HG02798 (cell line): ENCODE data around the gene PHF3.

ENCODE experiments used
- ATAC-seq: cut with Tn5 transposase; IDR thresholded peaks from one replicate; pipeline ENCODE4 v1.9.1; 2021; ENCODE audit warnings: mild to moderate bottlenecking; ENCODE audit not compliant: unreplicated experiment, poor library complexity

Gene PHF3, protein sequence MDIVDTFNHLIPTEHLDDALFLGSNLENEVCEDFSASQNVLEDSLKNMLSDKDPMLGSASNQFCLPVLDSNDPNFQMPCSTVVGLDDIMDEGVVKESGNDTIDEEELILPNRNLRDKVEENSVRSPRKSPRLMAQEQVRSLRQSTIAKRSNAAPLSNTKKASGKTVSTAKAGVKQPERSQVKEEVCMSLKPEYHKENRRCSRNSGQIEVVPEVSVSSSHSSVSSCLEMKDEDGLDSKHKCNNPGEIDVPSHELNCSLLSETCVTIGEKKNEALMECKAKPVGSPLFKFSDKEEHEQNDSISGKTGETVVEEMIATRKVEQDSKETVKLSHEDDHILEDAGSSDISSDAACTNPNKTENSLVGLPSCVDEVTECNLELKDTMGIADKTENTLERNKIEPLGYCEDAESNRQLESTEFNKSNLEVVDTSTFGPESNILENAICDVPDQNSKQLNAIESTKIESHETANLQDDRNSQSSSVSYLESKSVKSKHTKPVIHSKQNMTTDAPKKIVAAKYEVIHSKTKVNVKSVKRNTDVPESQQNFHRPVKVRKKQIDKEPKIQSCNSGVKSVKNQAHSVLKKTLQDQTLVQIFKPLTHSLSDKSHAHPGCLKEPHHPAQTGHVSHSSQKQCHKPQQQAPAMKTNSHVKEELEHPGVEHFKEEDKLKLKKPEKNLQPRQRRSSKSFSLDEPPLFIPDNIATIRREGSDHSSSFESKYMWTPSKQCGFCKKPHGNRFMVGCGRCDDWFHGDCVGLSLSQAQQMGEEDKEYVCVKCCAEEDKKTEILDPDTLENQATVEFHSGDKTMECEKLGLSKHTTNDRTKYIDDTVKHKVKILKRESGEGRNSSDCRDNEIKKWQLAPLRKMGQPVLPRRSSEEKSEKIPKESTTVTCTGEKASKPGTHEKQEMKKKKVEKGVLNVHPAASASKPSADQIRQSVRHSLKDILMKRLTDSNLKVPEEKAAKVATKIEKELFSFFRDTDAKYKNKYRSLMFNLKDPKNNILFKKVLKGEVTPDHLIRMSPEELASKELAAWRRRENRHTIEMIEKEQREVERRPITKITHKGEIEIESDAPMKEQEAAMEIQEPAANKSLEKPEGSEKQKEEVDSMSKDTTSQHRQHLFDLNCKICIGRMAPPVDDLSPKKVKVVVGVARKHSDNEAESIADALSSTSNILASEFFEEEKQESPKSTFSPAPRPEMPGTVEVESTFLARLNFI (N-terminal part only)

DNA sequence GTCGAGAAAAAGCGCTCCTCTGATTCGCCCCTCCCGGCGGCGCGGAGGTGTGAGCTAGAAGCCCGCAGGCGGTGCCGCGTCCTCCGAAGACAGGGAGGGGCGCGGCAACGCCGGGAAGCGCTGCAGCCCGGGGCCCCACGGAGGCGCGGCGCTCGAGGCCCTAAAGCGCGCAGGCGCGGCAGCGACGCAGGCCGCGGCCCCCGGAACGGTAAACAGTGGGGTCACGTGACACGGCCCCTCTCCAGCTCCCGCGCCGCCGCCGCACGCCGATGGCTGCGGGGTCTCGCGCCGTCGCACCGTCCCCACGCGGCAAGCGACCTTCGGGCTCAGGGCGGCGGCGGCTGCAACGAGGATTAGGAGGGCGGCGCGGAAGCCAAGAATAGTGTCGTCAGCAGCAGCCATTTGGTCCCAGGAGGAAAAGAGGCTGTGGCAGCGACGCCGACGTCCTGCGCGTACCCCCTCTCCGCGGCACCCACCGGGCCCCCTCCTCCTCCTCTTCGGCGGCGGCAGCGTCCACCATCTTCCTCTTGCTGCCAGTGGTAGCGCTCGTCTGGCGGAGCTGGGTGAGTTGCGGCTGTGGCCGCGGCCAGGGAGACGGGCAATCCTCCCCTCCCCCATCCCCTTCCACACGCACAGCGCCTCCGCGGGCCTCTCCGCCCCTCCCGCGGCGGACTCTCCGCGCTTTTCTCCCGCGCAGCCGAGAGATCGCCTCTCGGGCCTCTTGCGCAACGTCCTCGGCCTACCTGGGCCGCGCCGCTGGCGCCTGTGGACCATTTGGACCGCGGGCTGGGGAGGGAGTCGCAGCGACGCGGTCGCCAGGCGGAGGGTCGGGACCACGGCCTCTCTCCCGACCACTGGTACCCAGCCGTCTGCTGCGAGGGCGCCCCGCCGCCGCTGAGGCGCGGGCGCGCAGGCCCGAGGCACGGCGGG lies at the start of gene PHF3:
Gene PHF3 (plus strand): TSS at position 215 of the 930 bp plus-strand sequence. CDS start 10,750 bp downstream, outside the sequence.
- ATAC-seq, result peak; percentile 91

DNA sequence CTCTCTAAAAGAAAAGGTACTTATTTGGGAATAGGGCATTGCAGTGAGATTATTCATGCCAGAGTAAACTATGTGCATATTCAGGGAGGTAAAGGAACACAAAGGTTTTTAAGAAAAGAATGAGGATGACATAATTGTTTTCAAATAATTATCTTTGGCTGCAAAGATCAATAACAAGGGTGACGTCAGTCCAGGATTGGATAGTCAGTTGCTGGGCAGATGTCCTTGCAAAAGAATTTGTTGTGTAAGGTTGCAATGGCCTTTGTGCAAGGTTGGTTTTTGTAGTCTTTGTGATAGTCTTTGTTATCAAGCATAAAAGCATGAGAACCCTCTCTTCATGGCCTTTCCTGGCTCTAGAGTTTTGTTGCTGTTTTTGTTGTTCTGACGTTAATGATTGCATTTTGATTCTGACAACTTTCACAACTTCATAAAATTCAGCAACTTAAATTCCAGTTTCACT lies 45.6 kb upstream of the PHF3 start:
- no peak for ATAC-seq

DNA sequence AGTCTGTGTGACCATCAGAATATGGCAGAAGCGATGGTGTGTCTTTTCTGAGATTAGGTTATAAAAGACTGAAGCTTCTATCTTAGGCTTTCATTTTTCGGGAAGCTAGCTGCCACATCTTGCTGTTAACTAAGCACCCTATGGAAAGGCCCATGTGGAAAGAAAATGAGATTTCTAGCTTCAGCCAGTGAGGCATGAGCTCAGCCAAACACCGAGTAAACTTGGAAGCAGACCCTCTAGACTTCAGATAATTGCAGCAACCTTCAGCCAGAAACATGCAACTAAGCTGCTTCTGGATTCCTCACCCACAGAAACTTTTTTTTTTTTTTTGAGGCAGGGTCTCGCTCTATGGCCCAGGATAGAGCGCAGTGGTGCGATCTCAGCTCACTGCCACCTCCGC lies 42.7 kb upstream of the PHF3 start:
- no peak for ATAC-seq

DNA sequence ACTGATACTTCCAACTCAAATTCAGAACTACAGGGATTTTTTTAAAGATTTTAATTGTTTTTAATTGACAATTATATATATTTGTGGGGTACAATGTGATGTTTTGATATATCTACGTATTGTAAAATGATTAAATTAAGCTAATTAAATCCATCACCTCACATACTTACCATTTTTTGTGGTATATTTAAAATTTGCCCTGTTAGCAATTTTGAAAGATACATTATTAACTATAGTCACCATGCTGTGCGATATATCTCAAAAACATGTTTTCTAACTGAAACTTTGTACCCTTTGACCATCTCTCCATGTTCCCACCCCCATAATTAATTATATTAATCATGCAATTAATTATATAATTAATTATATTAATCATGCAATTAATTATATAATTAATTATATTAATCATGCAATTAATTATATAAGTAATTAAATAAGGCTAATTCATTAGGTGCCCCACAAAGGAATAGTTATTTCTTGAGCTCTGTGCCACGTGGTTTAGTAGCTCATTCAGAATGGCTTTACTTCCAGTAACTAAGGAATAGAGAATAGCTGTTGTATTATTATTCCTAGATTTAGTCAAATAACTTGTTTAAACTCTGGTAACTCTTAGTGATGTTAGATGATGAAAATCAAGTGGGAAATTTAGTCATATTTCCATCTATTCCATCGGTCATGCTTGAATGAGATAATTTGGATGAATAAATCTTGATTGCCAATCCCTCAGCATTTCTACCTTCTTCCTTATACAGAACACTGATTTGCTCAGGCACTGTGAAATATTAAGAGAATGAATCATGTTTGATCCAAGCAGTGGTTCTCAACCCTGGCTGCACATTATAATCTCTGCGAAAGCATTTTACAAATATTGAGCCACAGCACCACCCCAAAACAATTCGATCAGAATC lies 38.2 kb upstream of the PHF3 start:
- no peak for ATAC-seq

DNA sequence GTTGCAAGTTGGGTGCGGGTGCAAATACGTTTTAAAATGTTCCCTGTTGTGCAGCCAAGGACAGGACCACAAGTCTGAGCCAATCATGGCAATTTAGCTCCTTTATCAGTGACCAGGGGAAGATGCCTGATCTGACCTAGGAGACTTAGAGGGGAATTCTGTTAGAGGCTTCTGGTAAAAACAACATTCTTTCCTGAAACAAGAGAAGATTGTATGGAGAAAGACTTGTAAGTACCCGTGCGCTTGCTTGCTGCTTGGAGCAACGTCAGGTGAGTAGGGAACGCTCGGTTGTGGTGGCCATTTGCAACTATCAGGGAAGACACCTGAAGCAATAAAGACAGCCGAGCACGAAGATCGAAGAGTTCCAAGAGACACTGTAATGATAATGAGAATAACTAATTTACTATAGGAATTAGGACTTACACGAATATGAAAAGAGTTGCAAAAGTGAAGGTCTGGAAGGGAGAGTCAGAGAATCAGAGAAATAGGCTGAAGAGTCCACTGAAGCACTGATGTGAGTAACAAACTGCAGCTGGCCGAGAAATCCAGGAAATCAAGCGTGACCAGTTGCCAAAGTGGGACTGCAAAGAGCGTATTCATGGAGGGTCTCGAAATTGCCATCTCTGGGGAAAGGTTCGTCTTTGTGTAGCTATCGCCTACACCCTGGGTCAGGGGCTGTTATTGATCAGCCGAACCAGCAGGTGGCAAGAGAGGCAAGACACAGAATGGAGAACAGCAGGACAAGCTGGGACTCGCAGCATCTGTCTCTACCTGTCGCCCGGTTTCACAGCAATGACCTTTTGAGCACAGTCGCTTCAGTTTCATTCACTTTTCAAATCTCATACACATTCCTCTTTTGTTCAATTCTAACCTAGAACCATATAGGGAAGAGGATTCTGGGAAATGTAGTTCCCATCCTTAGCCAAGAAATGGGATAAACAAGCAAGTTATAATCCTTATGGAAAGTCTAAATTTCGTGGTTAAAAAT lies 37.3 kb upstream of the PHF3 start:
- peak; percentile 100 for ATAC-seq

DNA sequence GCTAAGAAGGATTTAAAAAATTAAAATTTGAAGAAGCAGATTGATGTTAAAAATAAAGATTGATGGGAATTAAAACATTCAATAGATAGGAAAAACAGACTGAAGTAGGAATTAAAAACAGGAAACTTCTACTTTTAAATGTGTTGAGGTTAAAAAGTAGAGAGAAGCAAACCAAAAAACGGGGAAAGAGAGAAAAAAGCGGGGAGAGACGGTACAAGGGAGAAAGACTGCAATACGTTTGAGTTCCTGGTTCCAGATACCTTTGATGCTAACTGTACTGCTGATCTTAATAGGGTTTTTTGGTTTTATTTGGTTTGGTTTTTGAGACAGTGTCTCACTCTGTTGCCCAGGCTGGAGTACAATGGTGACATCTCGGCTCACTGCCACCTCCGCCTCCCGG lies 36.4 kb upstream of the PHF3 start:
- no peak for ATAC-seq

DNA sequence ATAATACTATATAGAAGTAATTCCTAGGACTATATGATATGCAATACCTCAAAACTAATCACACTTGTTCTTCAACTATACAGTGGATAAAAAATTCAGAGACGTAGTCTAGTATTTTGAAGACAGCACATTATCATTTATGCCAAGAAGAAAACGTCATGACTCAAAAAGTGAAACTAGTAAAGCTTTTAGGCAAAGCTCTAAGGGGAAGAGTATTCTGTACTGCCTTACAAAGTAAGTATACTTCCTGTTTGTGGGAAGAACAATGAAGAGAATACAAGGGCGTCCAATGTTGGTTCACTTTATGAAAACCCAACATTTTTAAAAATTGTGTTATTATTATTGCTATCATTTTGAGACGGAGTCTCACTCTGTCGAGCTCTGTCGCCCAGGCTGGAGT lies 35.5 kb upstream of the PHF3 start:
- ATAC-seq, result no peak

DNA sequence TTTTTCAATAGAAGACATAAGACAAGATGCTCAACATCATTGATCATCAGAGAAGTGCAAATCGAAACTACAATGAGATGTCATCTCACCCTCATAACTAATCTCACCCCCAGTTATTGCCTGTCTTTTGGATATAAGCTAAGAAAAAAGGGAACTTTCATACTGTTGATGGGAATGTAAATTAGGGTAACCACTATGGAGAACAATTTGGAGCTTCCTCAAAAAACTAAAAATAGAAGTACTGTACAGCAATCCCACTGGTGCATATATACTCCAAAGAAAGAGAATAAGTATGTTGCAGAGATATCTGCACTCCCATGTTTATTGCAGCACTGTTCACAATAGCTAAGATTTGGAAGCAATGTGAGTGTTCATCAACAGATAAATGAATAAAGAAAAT lies 26.4 kb upstream of the PHF3 start:
- no peak for ATAC-seq

DNA sequence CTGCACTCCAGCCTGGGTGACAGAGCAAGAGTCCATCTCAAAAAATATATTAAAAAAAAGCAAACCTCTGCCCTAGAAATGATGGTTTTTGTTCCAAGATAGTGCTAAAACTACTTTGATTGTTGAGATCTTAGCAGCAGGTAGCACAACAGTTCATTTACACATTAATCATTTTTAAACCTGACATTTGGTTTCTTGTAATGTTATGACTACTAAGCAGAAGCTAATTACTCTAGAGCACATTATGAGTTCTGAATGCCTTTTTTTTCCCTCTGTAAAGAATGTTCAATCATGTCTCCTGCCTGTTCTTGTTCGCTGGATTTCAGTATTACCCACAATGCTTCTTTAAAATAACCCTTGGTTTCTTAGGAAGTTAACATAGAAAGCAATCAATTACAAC lies 24.7 kb upstream of the PHF3 start:
- no peak for ATAC-seq

DNA sequence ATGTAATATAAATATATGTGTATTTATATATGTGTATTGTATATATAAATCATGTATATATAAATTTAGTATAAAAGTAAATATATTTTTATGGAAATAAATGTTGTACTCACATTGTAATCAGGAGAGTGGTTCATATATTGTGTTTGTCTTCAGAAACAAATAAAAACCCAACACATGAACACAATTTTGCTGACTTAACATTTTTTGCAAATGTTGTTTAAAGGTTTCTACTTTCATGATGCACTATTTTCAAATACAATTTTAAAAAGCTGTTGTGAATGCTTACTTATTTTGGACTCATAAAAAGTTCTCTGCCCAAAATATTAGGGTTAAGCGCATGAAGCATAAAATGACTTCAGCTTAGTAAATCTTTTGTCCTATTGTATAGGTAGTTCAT lies 24.0 kb upstream of the PHF3 start:
- no peak for ATAC-seq

DNA sequence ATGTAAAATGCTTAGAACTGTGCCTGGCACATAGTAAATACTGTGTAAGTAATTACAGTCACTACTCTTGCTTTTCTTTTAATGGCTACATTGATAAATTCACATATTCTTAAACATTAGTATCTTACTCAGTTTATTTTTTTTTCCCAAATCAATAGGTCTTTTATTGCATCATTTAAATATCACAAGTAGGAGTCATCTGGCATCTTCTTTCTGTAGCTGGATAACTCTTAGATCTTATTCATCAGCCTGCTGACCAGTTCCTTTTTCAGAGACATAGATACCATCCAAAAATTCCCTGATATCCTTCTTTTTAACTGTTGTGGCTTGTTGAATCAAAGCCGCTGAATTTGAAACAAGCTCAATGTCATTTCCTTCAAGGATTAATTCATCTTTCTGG lies 20.0 kb upstream of the PHF3 start:
- ATAC-seq, result no peak

DNA sequence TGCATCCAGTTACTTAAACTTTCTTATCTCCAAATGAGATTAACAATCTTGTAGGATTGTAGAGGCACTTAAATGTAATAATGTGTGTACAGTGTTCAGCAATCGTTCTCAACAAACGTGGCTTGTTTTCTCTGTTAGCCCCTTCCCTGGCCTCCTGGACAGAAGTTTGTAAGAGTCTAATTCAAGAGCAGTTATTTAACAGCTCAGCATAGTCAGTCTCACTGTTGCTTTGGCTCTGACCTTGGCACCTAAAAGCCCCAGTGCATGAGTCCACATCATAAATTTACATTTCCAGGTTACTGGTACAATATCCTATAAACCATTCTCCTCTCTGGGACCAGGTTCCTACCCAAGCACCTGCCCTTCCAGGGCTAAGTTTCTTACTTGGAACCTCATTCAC lies 11.5 kb upstream of the PHF3 start:
- no peak for ATAC-seq

DNA sequence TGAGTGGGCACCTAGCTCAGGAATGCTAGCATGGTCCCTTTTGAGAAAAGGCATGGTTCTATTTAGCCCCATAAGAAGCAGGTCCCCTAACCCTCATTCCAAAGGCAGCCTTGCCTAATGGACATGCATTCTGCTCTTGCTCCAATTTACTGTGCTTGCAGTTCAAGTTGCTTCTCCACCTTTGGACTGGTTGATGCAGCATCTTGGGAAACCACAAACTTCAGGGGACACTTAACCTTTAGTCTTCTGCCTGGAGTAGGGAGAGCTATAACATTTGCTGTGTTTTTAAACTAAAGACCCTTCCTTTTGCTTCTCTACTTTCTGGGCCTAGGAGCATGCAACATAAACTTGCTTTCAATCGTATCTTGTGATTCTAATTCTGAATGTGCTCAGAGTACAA lies 5.1 kb upstream of the PHF3 start:
- no peak for ATAC-seq

DNA sequence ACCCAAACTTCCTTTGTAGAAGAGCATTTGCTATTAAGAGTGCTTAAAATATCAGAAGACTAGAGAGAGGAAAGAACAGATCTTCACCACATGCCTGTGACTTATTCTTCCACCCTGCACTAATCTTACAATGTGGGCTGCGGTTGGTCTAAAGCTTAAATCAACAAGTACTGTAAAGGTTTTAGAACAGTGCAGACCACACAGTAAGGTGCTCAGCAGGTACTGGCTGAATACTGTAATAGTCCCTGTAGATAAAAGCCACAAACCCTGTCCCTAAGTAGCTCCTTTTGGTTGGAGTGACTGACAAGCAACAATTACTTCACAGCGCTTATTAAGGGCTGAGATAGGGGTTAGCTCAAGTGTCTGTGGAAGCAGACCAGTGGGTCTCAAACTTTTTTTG lies 972 bp upstream of the PHF3 start:
- no peak for ATAC-seq

DNA sequence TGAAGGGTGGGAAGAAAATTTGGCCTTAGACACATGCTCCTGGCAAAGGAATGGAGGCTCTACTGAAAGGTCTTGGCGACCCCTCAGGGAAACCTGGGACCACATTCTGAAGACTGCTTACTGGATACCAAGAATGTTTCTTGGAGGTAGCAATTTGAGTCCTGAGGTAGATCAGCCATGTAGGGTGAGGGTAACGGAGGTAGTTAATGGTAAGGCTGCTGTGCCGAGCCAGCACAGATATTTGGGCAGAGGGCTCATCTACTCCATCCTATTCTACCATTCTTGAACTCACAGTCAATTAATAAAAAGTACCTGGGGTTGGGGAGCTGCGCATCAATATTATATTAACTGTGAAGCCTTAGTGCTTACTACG lies 401 bp upstream of the PHF3 start:
- ATAC-seq, result peak; percentile 25

DNA sequence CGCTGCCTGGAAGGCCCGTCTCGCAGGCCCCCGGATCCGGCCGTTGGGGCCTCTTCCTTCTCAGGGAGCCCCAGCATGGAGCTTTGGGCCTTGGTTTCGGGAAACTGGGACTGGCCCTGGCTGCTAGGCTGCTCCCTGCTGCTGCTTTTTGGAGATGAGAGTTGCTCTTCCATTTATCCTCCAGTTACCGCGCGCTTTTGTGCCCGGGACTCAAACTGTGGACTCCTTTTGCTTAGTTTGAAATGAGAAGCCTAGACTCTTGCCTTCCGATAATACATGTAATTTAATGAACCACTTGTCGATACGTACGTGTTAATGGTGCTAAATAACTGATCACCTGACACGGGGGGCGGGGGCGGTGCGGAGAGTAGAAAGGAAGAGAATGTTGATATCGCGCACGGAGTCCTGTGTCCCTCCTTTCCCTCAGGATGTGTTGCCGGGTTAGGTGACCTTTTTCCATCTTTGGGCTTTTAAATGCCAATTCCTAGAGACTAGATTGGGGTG lies 968 bp downstream of the PHF3 start:
- ATAC-seq, result peak; percentile 7

DNA sequence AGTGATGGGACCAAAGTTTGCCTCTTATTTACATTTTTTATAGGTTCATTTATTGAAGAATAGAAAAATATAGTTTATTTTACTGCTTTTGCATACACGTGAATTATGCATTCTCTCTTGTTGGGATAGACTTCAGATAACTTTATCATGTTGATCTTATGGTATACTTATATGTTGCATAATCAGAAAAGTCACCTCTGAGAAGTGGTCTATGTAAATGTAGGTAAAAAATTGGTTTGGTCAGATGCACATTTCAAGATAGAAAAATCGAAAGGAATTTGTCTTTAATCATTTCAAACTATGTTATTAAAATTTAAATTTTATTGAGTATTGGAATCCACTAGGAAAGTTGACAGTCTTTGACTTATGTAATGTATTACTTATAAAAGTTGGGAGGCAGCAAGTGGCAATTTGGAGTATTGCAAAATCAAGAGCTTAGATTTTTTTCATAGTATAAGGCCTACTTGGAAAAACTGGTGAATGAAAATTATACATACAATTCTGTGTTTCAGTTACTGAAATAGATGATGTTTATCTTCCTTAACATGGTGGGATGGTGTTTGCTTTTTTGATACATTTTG lies 2.4 kb downstream of the PHF3 start:
- ATAC-seq, result no peak
